Fibroblast of the conjunctiva (primary cell): ENCODE measurements around the gene KCNA3.
"Not testable (repeated sequence)": the region's sequence is repeated elsewhere in the genome, so short reads cannot be mapped to it uniquely, and the experiment has no call there.

Experiments
- DNase-seq: peaks from one replicate; pipeline ENCODE4 v3.0.0-alpha.2; 2010; ENCODE audit warnings: low read depth

KCNA3 gene

DNA sequence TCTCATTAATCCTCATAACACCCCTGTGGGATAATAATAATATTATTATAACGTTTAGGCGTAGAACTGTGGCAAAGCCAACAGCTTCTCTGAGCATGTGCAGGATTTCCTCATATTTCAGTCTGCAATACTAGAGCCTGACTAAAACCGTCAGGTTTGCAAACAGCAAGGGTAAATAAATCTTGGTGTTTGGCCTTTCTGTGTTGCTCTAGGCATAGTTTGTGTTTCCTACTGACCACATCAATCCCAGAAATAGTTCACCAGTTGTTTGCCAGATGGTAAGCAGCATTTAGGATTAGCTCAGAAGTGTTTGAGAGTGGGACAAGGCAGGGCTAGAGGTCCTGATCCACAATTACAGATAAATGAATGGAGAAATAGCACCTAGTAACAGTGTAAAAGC lies 2.8 kb upstream of the KCNA3 start:
- DNase-seq, result no peak

DNA sequence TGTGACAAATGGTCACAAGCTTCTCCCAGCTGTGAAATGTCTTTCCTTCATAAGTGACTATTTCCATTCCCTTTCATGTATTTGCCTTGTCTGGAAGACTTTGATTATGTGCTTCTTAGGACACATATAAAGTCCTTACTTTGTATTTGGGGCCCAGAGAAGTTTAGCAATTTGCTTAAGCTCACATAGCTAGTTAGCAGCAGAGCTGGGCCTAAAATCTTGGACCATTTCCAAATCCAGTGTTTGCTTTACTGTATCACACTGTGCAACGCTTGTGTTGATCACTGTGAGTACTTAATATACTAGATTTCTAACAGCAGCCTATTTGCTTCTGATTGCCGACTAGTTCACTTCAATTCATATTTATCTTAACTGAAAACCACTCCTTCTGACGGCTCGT lies 2.2 kb upstream of the KCNA3 start:
- DNase-seq, result no peak

DNA sequence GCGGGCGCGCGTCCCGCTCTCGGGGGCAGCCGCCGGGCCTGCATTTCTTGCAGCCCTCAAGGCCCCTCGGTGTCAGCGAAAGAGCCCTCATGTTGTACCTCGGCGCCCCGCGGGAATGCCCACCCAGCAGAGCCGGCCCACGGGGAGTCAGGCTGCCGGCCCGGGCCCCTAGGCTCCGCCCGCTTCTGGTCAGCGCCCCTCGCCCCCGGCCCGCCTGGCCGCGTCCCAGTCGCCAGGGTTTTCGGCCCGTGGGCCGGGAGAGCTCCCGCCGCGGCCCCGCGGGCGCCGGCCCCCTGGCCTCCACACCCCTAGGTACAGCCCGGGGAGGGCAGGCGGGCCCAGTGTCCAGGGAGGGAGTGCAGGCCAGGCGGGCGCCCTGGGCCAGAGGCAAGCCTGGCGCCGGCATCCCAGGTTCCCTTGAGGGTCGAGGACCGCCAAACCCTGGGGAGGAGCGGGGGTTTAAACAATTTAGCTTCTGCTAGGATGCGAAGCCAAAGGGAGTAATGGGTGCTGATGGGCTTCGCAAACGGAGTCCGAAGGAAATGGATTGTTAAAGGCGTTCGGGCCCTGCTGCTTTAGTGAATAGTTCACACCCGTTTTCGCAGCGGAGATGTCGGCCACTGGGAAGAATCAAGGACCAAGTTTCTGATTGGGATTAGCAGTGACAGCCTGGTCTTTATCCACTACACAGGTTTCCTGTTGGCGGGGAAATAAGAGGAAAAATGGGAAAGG lies 486 bp upstream of the KCNA3 start:
- no peak for DNase-seq

DNA sequence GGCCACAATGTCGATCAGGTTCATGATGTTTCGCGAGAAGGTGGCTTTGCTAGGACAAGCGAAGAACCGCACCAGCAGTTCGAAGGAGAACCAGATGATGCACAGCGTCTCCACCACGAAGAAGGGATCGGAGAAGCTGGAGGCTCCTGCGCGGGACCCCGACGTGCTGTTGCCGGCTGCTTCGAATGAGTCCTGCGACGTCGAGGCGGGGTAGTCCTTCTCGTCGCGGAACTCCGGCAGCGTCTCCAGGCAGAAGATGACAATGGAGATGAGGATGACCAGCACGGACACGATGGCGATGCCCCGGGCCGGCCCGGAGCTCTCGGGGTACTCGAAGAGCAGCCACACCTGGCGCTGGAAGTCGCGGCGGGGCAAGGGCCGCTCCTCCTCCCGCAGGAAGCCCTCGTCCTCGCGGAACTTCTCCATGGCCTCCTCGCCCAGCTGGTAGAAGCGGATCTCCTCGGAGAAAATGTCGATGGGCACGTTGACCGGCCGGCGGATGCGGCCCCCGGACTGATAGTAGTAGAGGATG lies 869 bp downstream of the KCNA3 start:
- no peak for DNase-seq

DNA sequence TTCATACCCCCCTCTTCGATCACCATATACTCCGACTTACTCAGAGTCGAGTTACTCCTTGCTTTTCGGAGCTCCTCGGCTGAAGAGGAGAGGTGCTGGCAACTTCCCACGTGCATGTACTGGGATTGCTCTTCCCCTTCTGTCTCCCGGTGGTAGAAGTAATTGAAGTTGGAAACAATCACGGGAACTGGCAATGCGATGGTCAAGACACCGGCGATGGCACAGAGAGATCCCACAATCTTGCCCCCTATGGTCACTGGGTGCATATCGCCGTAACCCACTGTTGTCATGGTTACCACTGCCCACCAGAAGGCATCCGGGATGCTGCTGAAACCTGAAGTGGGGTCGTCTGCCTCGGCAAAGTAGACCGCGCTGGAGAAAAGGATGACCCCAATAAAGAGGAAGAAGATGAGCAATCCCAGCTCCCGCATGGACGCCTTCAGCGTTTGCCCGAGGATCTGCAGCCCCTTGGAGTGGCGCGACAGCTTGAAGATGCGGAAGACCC lies 1.5 kb downstream of the KCNA3 start:
- DNase-seq, result no peak

DNA sequence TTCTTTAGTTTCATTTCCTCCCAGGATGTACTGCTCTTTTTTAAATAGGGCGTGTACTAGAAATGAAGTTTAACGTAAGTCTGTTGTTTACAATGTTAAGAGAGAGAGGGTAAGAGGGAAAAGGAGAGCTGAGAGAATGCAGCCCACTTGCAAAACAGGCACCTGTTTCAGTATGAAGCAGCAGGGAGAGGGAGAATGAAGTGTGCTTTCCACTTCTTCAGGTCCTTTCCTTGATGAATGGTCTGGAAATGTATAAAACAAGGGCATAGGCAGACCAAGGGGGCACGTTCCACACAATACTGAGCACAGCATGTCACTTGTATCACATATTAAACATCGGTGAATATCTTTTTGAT lies 2.0 kb downstream of the KCNA3 start:
- no peak for DNase-seq

DNA sequence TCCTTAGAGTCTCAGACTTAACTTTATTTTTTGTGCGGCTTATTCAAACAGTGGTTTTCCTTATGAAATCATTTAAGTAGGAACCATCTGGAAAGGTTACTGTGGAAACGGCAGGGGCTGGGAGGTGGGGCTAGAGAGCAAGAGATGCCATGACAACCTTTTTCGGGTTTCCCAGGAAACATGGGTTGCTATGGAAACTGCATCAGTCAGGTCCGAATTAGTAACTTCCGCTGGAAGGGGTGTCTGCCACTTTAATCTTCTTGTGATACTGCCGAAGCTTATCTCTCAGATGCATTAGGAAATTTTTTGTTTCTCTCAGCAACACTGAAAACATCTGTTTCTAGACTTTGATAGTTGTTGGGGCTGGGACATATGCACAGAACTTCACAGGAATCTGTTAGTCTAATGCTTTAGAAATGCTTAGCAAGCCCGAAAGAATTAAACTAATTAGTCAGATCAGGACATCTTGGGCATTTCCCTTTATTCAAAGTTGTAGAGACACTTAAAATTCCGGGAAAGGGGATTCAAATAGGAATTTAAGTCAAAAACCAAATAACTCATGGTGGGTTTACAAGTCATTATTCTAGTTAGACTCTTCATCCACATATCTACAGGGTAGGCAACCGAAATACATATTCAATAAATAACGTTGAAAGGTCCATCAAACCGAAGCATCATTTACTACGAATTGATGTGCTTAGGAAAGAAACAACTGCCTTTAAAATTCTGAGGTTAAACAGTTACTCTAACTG lies 2.6 kb downstream of the KCNA3 start:
- DNase-seq, result no peak

DNA sequence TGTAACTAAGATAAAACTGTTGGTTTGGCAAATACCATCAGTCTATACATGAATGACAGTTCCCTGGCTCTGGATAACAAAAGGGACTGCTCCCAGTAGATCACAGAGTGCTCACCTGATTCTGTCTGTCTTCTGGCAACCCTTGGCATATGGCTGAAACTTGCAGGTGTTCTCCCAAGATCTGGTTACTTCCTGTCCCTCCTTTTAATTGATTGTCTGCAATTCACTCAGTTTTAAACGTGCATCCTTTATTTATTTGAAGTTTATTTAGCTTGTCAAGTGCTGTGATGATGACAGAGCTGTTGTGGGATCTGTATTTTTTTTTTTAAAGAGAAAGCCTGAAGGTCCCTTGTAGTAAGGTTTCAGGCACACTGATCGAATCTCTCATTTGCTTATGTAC lies 3.4 kb downstream of the KCNA3 start:
- no peak for DNase-seq

DNA sequence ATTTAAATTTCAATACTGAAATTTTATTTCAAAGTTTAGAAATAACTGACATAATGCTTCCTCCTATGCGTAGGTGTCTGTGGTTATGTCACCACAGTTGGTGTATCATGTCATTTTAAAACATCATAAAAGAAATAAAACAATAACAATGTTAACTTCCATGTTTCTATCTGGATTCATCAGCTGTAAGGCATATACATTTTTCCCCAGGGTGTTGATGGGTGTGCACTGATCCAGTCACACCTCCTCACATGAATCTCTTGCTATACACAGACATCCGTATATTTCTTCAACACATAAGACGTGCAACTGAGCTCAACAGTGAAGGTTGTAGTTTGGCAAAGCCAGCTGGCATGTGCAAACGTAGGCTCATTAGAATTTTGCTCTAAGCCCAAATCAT lies 6.2 kb downstream of the KCNA3 start:
- DNase-seq, result no peak

DNA sequence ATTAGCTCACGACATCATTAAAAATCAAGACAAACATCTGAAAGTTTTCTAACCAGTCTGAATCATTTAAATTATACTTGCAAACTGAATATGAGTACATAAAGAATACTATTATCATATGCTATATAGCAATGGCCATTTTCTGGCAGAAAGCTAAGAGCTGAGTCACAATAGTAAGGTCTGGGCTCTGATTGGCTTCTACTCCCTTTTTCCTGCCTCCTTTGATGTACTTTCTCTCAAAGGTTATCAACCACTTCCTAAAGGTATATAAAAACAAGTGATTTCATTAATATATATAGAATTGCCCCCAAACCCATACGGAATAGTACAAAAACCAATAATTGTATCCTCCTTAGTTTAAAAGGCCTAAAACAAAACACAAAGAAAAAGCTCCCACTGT lies 7.0 kb downstream of the KCNA3 start:
- no peak for DNase-seq

DNA sequence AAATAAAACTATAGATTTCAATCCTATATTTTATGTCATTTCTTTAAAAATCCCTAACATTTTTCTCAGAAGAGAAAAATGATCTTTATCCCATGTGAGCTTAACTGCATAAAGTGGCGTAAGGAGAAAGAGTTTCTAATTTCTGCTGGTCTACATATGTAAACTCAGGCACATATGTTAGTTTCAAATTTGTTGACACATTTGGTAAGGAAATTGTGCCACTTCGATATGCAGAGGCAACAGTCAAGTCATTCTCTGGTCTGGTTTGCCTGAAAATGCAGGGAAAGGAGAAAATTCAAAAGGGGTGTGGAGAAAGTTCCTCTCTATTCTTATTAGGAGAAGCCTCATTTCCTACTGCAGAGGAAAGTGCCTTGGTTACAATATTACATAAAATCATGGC lies 11.5 kb downstream of the KCNA3 start:
- no peak for DNase-seq

DNA sequence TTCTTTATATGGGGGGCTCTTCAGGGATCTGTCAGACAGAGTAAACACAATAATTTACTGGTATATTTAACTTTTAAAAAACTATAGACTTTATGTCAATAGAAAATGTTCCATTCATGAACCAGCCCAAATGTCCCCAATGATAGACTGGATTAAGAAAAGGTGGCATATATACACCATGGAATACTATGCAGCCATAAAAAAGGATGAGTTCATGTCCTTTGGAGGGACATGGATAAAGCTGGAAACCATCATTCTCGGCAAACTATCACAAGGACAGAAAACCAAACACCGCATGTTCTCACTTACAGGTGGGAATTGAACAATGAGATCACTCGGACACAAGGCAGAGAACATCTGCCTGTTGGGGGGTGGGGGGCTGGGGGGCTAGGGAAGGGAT lies 15.2 kb downstream of the KCNA3 start:
- not testable (repeated sequence) for DNase-seq

DNA sequence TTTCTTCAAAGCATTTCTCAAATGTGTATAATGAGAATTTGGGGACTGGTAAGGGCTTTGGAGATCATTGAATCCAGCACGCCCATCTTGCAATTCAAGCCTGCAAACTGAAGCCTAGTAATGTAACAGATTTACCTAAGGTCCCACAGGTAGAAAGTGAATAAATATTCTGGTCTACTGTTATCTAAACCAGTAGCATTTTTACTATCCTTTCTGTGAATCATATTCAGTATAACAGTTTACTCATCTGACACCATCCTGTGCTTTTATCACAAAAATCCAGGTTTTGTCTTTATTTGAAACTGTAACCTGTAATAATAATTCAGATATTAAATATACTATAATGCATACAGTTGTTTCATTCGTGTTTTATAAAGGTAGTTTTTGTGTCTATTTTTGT lies 17.4 kb downstream of the KCNA3 start:
- no peak for DNase-seq

DNA sequence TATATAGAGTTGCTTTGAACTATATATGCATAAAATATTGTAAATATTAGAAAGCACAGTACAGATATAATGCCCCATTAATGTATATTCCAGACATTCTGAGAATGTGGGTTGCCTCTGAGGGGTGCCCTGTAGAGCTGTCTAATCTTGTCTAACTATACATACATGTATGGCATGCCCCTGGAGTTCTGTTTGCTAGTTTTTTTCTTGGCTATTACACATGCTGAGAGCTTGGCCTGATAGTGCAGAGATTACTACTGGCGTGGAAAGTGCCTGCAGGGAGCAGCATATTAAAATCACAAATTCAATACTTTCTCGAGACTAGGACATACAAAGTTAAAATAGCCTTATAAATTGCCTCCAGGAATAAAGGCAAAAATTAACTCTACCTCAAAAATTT lies 24.1 kb downstream of the KCNA3 start:
- DNase-seq, result no peak

DNA sequence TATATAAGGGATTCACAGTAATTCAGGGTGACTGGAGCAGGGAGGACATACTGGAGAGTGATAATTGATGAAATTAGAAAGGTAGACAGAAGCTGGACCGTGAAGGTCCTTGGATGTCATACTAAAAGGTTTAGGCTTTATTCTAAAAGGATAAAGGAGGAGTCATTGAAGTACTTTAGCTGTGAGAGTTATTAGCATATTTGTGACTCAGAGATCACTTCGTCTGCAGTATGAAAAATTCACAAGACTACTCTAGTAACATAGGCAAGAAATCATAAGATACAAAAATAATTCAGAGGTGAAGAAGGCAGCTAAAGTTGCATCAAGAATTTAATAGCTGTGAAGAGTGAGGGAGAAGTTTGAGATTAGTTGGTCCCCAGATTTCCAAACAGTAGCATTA lies 26.3 kb downstream of the KCNA3 start:
- no peak for DNase-seq

DNA sequence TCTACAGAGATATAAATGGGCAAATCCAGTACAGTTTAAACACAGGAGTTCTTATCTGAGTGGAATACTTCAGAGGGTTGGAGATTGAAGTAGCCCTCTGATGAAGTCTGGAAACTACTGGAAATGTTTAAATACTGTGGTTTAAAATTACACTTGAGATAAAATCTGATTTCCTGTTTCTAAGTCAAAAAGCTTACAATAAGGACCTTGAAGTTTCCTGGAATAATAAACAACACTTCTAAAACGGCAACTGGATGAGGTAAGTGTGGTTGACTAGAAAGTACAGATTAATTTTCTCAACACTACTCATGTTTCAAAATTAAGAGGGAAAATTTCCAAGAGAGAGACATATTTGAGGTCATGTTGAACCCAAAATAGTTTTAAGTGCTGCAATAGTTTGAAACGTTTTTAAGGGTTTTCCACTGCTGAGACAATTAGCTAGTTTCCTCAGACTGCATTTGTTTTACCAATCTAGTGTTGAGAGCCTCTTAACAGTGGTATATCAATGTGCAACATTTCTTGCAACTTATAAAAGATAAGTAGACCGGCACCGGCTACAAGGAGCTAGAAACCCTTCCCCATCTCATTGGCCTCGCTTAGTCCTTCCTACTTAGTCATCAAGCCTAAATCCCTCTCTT lies 27.4 kb downstream of the KCNA3 start:
- DNase-seq, result no peak

DNA sequence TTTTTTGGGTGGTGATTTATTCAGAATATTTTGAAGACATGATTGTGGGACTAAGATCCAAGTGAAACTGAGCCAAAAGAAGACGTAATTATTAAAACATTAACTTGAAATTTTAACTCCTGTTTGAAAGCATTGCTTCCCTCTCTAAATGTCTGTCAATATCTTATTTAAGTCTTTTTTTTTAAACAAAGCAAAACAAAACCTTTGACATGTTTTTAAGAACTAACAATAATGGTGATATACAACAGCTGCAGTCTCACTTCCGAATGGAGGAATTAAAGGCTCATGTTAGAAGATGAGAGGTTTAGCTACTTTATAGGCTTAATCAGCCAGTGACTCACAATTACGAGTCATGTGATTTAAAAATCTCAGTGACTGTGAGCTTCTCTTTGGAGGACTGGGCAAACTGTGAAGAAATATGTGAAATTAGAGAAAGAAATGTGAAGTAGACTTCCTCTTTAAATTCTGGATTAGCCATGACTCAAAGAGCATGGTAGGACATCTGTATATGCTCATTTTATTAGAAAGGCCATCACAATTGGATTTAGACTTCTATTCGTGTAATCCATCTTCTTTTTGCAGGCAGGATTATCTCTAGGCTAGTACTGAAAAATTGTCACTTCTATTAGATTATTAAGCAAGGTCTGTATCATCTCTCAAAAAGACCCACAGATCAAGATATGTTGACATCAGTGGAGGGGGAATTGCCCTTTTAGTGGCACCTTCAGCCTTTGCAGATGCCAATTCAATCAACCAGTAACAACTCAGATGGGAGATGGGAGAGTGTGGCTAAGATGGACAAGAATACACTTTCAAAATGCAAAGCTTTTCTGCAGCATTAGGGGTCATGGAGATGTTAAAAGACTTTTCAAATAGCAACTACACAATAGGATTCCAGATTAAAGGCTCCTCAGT lies 28.7 kb downstream of the KCNA3 start:
- no peak for DNase-seq

DNA sequence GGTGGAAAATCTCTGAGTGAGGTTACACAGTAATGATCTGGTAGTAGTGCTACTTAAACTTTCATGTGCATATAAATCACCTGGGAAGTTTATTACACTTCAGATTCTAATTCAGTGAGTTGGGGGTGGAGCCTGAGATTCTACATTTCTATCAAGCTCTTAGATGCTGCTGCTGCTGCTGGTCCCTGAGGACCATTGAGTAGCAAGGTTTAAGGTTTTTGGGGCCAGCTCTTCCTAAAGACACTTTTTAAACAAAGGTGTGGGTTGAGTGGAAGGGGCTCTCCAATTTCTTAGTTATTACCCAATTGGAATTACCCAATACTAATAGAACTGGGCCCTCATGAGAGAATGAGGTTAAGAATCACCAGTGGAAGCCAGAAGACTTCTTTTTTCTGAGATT lies 29.5 kb downstream of the KCNA3 start:
- DNase-seq, result no peak

DNA sequence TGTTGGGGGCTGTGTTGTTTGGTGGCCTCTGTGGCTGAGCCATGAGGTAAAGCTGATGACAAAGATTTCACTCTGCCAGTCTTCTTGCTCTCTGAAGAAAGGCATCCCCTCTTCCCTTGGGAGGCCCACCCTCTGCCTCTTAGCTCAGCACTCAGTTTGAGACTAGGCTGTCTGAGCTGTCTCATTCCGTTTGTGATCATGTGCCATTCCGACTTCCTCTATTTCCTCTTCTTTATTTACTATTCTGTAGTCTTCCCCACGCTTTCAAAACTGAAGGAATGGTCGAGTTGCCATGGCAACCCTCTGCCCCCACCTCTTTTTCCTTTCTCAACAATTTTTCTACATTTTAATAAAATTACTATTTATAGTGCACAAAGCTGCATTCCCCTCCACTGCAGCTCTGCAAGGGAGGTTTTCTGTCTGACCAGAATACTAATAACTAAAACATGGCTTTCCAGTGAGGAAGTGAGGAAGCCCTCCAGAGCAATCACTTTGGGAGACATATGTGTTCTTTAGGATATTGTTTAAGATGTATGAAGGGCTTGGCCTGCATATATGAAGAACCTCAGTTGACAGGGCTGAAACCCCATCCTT lies 30.8 kb downstream of the KCNA3 start:
- DNase-seq, result no peak

DNA sequence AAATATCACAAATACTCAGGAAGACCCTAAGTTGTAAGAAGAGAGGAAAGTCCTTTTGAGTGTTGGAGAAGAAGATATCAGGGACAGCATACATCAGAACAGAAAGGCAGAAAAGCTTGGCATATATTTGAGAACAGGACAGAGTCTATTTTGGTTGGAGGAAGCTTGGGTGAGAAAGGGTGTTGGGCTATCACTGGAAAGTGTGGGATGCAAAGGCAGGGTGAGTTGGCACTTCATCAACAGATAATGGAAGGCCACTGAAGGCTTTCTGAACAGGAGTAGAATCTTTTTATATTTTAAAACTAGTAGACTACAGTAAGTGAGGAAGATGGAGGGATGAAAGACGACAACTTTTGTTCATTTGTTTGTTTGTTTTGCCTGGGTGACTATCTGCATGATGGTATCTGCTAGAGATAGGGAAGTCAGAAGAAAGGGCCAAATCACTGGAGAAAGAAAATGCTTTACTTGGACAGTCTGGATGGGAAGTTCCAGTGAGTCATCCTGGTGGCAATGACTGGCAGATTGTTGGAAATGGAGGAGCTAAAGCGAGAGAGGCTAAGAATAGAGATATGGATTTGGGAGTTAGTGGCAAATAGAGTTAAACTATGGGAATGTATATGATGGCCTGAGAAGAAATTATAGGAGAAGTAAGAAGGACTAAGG lies 34.9 kb downstream of the KCNA3 start:
- no peak for DNase-seq

DNA sequence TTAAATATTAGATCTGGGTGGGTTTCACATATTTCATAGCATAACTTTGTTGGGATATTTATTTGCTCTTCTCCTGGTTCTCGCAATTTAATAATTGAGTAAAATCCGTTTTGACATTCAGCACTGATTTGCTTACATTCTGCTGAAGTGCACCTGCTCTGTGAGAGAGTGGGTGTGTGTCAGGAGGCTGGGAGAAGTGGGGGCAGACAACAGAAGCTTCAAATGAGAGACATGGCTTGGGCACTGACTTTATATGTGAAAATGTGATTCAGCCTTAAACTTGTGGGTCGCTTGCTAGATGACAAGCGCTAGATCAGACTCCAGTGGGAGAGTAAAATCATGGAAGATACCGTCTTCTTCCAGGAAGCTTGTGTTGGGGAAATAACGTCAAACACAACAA lies 36.2 kb downstream of the KCNA3 start:
- DNase-seq, result no peak
